ENCODE data around the gene PCBD2.

The PCBD2 gene

DNA sequence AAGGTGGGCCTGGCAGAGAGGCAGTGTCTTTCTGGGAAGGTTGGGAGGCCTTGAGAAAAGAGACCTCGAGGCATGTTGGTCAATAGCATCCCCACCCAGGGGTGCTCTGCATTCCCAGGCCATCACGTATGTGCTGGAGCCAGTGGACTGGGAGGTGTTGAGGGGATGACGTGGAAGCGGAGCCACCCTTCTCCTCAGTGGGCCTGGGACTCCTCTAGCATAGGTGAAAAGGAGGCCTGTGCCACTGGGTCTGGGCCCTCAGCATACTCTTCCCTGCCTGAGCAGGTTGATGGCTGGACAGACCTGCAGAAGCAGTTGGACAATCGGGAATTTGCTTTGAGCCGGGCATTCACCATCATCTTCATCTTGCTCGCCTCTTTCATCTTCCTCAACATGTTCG is 103.6 kb downstream of the PCBD2 start:
- no peak for DNase-seq

DNA sequence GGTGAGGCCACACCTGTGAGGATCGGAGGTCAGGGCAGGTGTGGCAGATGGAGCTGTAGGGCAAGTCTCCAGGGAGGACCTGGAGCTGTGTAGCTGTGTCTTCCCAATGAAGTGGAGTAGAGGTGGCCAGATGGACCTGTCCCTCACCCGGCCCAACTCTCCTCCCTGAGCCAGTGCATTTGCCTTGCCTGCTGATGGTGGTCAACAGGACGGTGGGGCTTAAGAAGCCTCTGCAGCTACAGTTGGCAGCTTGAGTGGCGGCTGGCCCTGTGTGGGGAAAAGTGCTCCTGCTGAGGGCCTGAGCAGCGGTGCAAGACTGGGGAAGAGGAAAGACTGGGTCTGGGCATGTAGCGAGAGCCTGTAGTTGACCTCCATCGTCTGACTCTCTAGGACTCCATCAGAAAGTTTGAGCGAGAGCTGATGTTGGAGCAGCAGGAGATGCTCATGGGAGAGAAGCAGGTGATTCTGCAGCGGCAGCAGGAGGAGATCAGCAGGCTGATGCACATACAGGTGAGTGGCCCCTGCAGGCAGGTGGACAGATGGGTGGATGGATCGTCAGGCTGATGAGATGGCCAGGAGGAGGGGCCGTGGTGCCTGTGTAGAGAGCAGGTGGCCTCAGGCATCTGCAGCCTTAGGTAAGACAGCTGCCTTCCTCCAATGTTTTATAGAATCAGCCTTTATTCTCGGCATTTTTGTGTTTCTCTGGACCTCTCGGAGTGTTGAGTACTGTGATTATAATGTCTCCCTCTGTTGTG is 104.2 kb downstream of the PCBD2 start:
- peak; percentile 16 to 55 for DNase-seq

DNA sequence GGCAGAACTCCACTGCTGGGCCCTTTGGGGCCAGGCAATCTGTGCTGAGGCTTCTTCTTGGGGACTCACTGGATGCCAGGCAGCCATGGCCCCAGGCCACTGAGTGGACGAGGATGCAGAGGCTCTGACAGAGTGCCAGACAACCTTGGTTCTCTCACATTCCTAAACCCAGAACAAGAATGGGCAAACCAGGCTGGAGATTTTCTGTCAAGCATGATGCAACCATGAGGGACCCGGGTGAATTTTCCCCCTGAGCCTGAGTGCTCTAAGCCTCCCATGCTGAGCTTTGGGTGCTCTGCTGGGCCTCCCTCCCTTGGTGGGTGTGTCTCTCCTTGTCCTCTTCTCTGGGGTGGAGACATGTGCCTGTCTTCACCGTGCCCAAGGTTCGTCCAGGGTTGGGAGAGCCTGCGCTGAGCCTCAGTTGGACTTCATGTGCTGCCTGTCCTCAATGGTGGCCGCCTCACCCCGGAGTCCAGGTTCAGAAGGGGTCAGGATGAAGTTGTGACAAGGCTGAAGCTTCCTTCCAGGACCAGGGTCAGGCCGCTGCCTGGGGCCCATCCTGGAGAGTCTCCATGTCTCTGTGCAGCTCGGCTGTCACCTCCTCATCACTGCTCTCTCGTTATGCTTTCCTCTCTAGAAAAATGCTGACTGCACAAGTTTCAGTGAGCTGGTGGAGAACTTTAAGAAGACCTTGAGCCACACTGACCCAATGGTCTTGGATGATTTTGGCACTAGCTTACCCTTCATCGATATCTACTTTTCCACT is 105.0 kb downstream of the PCBD2 start:
- DNase-seq, result no peak

DNA sequence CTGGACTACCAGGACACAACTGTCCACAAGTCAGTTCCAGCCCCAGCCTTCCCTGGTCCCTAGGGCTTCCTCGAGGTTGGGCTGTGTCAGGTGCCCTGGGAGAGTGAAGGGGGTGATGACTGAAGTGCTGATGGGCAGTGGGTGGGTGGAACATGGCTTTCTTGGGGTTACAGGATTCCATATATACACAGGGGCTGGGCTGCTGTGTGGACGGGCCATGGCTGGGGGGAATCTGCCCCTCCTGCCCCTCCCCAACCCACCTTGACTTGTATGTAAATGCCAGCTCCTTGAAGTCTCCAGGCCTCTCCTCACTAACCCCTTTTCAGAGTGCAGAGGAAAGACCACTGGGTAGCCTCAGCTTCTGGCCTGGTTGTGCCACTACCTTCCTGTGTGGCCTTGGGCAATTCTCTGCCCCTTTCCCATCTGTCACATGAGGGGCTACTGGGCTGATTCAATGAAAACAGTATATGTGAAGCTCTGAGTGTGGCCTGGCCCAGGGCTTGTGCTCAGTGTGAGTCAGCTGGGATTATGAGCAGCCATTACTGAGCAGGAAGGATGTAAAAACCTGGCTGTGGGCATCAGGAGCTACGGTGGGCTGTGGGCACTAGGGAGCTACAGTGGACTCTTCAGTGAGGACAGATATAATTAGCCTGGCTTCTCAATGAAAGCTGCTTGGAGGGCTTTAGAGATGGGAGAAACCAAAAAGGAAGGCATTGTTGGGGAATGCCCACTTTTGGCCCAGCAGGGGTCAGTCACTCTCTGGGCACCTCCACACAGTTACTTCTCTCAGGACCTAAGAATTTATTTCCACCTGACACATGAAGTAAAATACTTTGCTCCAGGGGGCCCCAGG is 105.8 kb downstream of the PCBD2 start:
- DNase-seq, result no peak

DNA sequence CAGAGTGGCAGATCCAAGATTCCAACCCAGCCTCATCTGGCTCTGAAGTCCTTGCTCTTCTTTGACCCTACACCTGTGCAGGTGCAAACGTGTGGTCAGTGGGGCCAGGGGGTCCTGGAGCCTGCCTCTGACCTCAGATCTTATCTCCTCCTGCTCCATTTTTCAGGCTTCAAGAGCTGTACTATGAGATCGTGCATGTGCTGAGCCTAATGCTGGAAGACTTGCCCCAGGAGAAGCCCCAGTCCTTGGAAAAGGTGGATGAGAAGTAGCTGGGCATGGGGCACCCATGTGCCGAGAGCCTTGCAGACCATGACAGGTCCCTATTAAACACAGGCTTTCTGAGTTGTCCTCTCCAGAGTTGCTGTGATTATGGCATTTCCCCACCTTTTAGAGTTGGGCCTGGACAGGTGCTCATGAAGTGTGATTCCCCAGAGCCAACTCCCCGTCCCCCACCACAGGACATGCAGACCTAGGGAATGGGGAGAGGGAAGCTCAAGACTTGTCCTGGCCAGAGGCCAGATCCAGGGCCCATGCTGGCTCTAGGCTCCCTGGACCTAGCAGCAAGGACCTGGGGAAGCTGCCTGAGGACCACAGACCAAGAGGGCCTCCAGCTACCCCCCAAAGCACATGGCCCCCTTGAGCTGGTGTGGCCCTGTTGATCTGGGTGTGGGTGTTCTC is 106.6 kb downstream of the PCBD2 start:
- DNase-seq, result no peak

DNA sequence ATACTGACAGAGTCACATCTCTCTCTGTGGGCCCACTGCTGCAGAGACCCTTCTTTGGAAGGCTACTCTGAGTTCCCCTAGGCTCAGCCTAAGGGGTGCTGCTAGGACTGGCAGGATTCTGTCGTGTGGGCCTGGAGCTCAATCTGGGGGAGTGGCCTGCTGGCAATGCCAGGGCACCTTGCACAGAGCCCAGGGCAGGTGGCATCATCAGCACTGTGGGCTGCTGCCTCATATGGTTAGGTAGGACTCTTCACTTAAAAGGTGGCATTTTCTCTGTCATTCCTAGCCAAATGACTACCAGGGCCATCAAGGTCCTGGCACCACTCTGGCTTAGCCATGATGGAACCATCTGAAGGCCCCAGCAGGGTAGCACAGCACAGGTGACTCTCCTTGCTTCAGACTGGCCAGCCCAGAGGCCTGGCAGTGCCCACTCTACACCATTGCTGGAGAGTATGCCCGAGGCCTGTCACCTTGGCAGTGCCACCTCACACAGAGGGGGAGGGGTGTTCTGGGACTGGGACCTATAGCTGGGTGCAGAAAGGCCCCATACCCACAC is 107.2 kb downstream of the PCBD2 start:
- no peak for DNase-seq

All from SHP77 (cell line).